HUES6 (cell line): ENCODE data around the gene S100A16.
"Not testable (repeated sequence)": the region's sequence is repeated elsewhere in the genome, so short reads cannot be mapped to it uniquely, and the experiment has no call there.

ENCODE experiments used
- H3K27ac ChIP-seq: 2 replicates; pipeline ENCODE4 v1.7.0; 2013; ENCODE audit warnings: low read depth, mild to moderate bottlenecking, low read length, inconsistent platforms
- H3K27me3 ChIP-seq: 2 replicates; pipeline ENCODE4 v1.6.1; 2013; ENCODE audit warnings: low read length; ENCODE audit not compliant: control insufficient read depth, insufficient read depth
- H3K36me3 ChIP-seq: 2 replicates; pipeline ENCODE4 v1.6.1; 2013; ENCODE audit warnings: low read length; ENCODE audit not compliant: control insufficient read depth, insufficient read depth
- H3K4me1 ChIP-seq: 2 replicates; pipeline ENCODE4 v1.6.1; 2013; ENCODE audit warnings: low read length; ENCODE audit not compliant: control insufficient read depth, insufficient read depth
- H3K4me3 ChIP-seq: 2 replicates; pipeline ENCODE4 v1.5.1; 2013; ENCODE audit warnings: low read depth, low read length
- H3K9ac ChIP-seq: one replicate; pipeline ENCODE4 v1.6.1; 2013; ENCODE audit warnings: mild to moderate bottlenecking, low read length
- H3K9me3 ChIP-seq: 2 replicates; pipeline ENCODE4 v1.6.1; 2013; ENCODE audit warnings: low read depth, low read length; ENCODE audit not compliant: control insufficient read depth, insufficient read depth

S100A16 gene

DNA sequence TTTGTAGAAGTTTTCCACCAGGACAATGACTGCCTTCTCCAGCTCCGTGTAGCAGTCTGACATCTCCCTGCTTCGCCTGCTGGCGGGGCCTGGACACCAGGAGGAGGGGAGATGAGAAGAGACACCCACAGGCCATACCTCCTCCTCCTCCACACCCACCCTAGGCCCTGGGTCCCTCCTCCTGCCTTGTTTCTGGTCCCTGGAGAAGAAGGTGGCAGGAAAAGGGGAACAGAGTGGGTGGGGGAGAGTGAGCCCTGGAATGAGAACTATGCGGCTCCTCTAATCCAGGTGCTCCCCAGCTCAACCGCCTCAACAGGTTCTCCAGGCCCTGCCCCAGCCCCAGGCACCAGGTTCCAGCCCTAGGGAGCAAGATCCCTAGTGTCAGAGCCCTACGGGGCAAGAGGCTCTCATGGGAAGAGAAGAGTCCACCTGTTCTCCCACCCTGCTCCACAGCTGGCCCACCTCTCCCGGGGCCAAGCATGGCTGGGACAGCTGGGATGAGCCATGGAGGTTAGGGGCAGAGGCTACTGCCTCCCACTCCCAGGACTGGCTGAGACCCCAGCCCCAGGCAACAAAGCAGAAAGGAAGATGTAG lies 4.8 kb downstream of the S100A16 start:
- no peaks in the 10 kb centered on the region for H3K9me3 ChIP-seq
- peak overlapping the region; percentile 12; the same call in 1 of the 2 replicates for H3K27ac ChIP-seq
- peaks cover 11% of the 10 kb centered on the region for H3K27me3 ChIP-seq
- H3K36me3 ChIP-seq, result no peaks in the 10 kb centered on the region
- peak overlapping the region; percentile 36; the same call in 1 of the 2 replicates for H3K4me3 ChIP-seq
- H3K4me1 ChIP-seq, result peaks cover 63% of the 10 kb centered on the region
- H3K9ac ChIP-seq, result peak overlapping the region; percentile 35

DNA sequence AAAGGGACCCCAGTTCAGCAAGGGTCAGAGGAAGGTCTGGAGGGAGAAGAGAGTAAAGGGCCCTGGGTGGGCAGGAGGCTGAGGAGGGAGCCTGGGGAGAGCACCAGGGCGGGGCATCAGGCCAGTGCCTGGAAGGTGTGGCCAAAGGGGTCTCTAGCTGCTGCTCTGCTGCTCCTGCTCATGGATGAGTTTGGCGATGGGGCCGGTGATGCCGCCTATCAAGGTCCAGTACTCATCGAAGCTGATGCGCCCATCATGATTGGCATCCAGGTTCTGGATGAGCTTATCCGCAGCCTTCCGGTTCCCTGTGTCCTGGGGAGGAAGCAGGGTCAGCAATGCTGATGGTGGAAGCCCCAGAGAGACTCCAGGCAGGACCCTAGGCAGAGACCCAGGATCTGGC lies 5.6 kb downstream of the S100A16 start:
- Histone ChIP-seq H3K9me3 (no peaks in the 10 kb centered on the region), H3K27ac (no peak overlapping the region), H3K36me3 (no peaks in the 10 kb centered on the region), H3K9ac (no peak overlapping the region), H3K27me3 (peaks cover 11% of the 10 kb centered on the region), H3K4me3 (no peak overlapping the region), H3K4me1 (peaks cover 55% of the 10 kb centered on the region)

DNA sequence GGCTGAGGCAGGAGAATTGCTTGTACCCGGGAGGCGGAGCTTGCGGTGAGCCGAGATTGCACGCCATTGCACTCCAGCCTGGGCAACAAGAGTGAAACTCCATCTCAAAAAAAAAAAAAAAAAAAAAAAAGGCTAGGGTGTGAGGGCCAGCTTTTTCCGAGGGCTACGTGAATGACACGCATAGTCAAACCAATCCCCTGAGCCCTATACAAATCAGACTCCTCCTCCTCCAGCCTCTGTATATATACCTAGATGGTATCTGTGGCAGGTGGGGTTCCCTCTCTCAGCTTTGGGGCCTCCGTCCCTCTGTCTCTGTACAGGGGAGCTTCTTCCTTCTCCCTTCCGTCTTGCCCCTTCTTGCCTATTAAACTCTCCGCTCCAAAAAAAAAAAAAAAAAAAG lies 6.7 kb downstream of the S100A16 start:
- no peaks in the 10 kb centered on the region for H3K9me3 ChIP-seq
- no peak overlapping the region for H3K4me3 ChIP-seq
- H3K4me1 ChIP-seq, result peaks cover 46% of the 10 kb centered on the region
- H3K9ac ChIP-seq, result no peak overlapping the region
- no peak overlapping the region for H3K27ac ChIP-seq
- H3K27me3 ChIP-seq, result peaks cover 11% of the 10 kb centered on the region; the same call in 1 of the 2 replicates
- H3K36me3 ChIP-seq, result no peaks in the 10 kb centered on the region

DNA sequence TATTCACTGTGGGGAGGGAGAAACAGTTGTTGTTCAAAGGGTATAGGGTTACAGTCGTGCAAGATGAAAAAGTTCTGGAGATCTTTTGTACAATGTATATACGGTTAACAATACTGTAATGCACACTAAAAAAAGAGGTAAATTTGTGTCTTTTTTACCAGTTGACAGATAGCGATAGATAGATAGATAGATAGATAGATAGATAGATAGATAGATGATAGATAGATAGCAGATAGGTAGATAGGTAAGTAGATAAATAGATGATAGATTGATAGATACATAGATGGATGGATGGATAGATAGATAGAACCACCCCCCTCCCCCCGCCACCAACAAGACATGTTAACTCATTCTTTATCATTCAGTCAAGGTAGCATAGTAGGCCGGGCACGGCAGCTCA lies 10.2 kb downstream of the S100A16 start:
- Histone ChIP-seq H3K9me3 (no peaks in the 10 kb centered on the region), H3K36me3 (no peaks in the 10 kb centered on the region), H3K9ac (no peak overlapping the region), H3K27ac (no peak overlapping the region), H3K4me3 (no peak overlapping the region), H3K27me3 (peaks cover 7% of the 10 kb centered on the region; the same call in 1 of the 2 replicates), H3K4me1 (peaks cover 32% of the 10 kb centered on the region)

DNA sequence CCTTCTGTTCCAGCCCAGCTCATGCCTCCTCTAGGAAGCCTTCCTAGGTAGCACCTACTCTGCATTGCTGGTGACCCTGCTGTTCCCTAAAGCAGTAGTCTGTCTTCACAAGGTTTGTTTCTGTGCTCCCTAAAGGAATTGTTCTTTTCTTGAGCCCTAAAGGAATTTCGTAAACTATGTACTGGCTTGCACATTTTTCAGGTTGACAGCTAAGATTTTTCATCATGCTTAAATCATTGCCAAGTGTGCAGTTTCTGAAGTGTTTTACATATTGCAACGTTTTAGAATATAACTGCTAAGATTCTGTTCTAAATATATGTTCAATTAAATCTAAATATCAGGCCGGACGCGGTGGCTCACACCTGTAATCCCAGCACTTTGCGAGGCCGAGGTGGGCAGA lies 13.1 kb downstream of the S100A16 start:
- H3K4me3 ChIP-seq, result no peak overlapping the region
- peaks cover 12% of the 10 kb centered on the region for H3K4me1 ChIP-seq
- H3K27me3 ChIP-seq, result no peaks in the 10 kb centered on the region
- H3K9me3 ChIP-seq, result no peaks in the 10 kb centered on the region
- H3K9ac ChIP-seq, result no peak overlapping the region
- H3K36me3 ChIP-seq, result no peaks in the 10 kb centered on the region
- H3K27ac ChIP-seq, result no peak overlapping the region

DNA sequence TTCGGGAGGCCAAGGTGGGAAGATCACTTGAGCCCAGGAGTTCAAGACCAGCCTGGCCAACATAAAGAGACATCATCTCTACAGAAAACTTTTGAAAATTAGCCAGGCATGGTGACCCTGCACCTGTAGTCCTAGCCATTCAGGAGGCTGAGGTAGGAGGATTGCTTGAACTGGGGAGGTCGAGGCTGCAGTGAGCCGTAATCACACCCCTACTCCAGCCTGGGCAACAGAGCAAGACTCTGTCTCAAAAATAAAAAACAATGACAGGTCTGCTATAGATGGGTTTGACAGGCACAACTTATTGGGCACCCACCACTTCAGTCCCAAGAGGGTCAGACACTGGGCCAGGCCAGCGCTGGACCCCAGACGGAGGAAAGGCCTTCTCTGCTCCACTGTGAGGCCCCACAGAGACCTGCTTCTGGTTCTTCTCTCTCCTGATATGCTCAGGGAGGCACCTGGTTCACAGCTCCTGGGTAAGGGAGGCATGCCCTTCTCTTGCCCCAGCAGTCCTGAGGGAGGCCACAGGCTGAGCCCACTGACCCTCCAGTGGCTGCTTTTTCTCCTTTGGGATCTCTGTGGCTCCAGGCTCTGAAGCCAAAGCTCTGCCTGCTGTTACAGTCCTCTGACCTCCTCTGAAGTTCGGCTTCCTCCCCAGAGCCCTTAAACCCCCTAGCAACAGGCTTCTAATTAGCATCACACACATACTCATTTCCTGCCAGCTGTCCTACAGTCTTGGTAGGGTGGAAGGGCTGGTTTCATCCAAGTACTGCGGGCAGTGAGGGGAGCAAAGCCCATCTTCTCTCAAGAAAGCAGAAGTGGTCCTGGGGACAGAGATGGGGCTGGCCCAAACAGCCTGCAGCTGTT lies 14.4 kb downstream of the S100A16 start:
- Histone ChIP-seq H3K9ac (no peak overlapping the region), H3K27ac (peak overlapping the region; percentile 33; the same call in 1 of the 2 replicates), H3K4me1 (peaks cover 12% of the 10 kb centered on the region), H3K9me3 (no peaks in the 10 kb centered on the region), H3K4me3 (no peak overlapping the region), H3K27me3 (no peaks in the 10 kb centered on the region), H3K36me3 (no peaks in the 10 kb centered on the region)

DNA sequence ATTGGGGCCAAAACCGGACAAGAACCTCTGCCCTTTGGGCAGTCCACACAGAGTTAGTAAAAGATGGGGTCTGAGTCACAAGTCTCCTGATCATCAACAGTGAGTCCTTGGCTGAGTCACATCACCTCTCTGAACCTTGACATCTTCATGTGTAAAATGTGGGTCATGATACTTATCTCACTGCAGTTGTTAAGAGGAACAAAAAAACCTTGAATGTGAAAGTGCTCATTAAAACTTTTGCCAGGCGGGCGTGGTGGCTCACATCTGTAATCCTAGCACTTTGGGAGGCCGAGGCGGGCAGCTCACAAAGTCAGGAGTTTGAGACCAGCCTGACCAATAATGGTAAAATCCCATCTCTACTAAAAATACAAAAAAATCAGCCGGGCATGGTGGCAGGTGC lies 15.7 kb downstream of the S100A16 start:
- H3K27ac ChIP-seq, result no peak overlapping the region
- peaks cover 12% of the 10 kb centered on the region for H3K4me1 ChIP-seq
- no peaks in the 10 kb centered on the region for H3K27me3 ChIP-seq
- H3K9ac ChIP-seq, result no peak overlapping the region
- no peak overlapping the region for H3K4me3 ChIP-seq
- H3K9me3 ChIP-seq, result no peaks in the 10 kb centered on the region
- H3K36me3 ChIP-seq, result no peaks in the 10 kb centered on the region

DNA sequence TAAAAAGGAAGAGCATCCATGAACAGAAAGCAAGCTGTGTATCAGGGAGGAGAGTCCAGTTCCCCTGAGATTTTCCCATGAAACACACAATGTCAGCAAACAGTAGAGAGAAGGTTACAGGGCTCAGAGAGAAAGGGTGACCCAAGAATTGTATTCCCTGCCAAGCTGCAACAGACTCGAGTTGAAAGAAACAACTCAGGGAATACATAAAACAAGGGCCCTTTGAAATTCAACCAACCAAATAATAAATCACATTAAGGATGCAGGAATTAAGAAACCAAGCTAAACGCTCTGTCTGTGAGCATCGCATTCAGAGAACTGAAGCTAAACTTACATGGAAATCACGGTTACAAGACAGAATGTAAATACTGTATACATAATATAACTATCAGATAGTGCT lies 20.2 kb downstream of the S100A16 start:
- Histone ChIP-seq H3K27me3 (no peaks in the 10 kb centered on the region), H3K4me1 (no peaks in the 10 kb centered on the region), H3K36me3 (no peaks in the 10 kb centered on the region), H3K27ac (no peak overlapping the region), H3K9ac (no peak overlapping the region), H3K4me3 (no peak overlapping the region), H3K9me3 (no peaks in the 10 kb centered on the region)

DNA sequence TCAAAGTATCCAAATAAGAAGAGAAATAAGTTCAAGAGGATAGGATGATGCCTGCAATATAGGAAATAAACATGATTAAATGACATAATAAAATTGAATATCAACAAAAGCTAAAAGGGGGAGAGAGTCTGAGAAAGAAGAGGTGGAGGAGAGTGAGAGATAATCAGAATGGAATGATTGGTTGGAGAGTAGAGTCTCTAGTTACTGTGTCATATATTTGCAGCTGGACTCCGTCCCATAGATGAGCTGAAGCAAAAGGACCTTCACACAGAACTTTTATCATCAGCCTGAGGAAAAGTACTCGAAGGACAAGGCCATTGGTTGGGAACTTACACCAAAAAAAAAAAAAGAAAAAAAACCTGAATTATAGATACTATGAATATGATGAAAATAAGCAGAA lies 24.5 kb downstream of the S100A16 start:
- H3K4me3 ChIP-seq, result no peak overlapping the region
- no peaks in the 10 kb centered on the region for H3K4me1 ChIP-seq
- H3K36me3 ChIP-seq, result no peaks in the 10 kb centered on the region
- no peak overlapping the region for H3K9ac ChIP-seq
- H3K27ac ChIP-seq, result no peak overlapping the region
- H3K9me3 ChIP-seq, result no peaks in the 10 kb centered on the region
- H3K27me3 ChIP-seq, result no peaks in the 10 kb centered on the region

DNA sequence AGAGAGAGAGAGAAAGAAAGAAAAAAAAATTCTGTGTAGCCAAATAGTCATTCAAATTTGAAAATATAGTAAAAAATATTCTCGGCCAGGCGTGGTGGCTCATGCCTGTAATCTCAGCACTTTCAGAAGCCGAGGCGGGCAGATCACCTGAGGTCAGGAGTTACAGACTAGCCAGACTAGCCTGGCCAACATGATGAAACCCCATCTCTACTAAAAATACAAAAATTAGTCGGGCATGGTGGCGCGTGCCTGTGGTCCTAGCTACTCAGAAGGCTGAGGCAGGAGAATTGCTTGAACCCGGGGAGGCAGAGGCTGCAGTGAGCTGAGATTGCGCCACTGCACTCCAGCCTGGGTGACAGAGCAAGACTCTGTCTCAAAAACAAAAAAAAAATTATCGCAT lies 24.9 kb downstream of the S100A16 start:
- H3K36me3 ChIP-seq, H3K27me3 ChIP-seq, H3K9ac ChIP-seq, H3K4me3 ChIP-seq, H3K9me3 ChIP-seq, H3K4me1 ChIP-seq, H3K27ac ChIP-seq: not testable (repeated sequence)

DNA sequence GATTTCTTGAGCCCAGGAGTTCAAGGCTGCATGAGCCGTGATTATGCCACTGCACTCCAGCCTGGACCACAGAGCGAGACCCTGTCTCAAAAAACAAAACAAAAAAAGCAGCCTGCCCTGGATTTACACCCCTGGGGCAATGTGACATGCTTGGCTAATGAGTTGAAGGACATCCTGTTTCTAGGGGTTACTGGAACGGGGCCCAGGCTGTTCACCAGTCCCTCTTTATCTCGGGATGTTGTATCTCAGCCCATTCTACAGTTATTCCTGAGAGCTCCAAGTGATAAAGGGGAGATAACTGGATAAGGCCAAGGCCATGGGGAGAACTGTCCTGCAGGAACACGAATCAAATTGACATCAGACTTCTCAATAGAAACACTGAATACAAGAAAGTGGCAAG lies 25.6 kb downstream of the S100A16 start:
- Histone ChIP-seq H3K9ac (no peak overlapping the region), H3K4me3 (no peak overlapping the region), H3K9me3 (no peaks in the 10 kb centered on the region), H3K27me3 (no peaks in the 10 kb centered on the region), H3K27ac (no peak overlapping the region), H3K4me1 (no peaks in the 10 kb centered on the region), H3K36me3 (no peaks in the 10 kb centered on the region)
